Measurements from ENCODE around the gene DDX20.

DDX20 gene

GRCh38 chr1:111801071-111801850, 45.6 kb downstream of the DDX20 start:
- peaks cover 20% of the 10 kb centered on the region for H3K27me3 ChIP-seq
- H3K4me1 ChIP-seq (ENCODE audit: control insufficient read depth in 1 of 2, insufficient read depth in 1 of 2, low read depth in 1 of 2, low read length in 1 of 2), result no peaks in the 10 kb centered on the region
- no peaks in the 10 kb centered on the region for H3K36me3 ChIP-seq
- no peak overlapping the region for H3K4me3 ChIP-seq (ENCODE audit: low read depth in 1 of 2, low read length in 1 of 2)
- H3K9me3 ChIP-seq, result no peaks in the 10 kb centered on the region
- H3K27ac ChIP-seq, result no peak overlapping the region
- no peak for TF ChIP-seq CTCF (IDR thresholded peaks at IDR 0.05)

GRCh38 chr1:111802110-111802509, 46.4 kb downstream of the DDX20 start:
- Histone ChIP-seq H3K36me3 (no peaks in the 10 kb centered on the region), H3K9me3 (no peaks in the 10 kb centered on the region), H3K4me3 (ENCODE audit: low read depth in 1 of 2, low read length in 1 of 2) (no peak overlapping the region), H3K27ac (no peak overlapping the region), H3K4me1 (ENCODE audit: control insufficient read depth in 1 of 2, insufficient read depth in 1 of 2, low read depth in 1 of 2, low read length in 1 of 2) (no peaks in the 10 kb centered on the region), H3K27me3 (peaks cover 14% of the 10 kb centered on the region)
- no peak for TF ChIP-seq CTCF (IDR thresholded peaks at IDR 0.05)

GRCh38 chr1:111802984-111803383, 47.3 kb downstream of the DDX20 start:
- H3K4me3 ChIP-seq (ENCODE audit: low read depth in 1 of 2, low read length in 1 of 2), result no peak overlapping the region
- H3K27ac ChIP-seq, result no peak overlapping the region
- no peak for TF ChIP-seq CTCF (IDR thresholded peaks at IDR 0.05)
- peaks cover 10% of the 10 kb centered on the region for H3K27me3 ChIP-seq
- H3K4me1 ChIP-seq (ENCODE audit: control insufficient read depth in 1 of 2, insufficient read depth in 1 of 2, low read depth in 1 of 2, low read length in 1 of 2), result no peaks in the 10 kb centered on the region
- no peaks in the 10 kb centered on the region for H3K9me3 ChIP-seq
- no peaks in the 10 kb centered on the region for H3K36me3 ChIP-seq

- H3K4me1 ChIP-seq (ENCODE audit: control insufficient read depth in 1 of 2, insufficient read depth in 1 of 2, low read depth in 1 of 2, low read length in 1 of 2), result no peaks in the 10 kb centered on the region
- no peak overlapping the region for H3K4me3 ChIP-seq (ENCODE audit: low read depth in 1 of 2, low read length in 1 of 2)
- no peak overlapping the region for H3K27ac ChIP-seq
- peaks cover 10% of the 10 kb centered on the region for H3K27me3 ChIP-seq
- no peaks in the 10 kb centered on the region for H3K9me3 ChIP-seq
- H3K36me3 ChIP-seq, result no peaks in the 10 kb centered on the region
- TF ChIP-seq CTCF (IDR thresholded peaks at IDR 0.05), result no peak
Measured at GRCh38 chr1:111803951-111804350, 48.2 kb downstream of the DDX20 start.

- Histone ChIP-seq H3K9me3 (no peaks in the 10 kb centered on the region), H3K4me3 (ENCODE audit: low read depth in 1 of 2, low read length in 1 of 2) (no peak overlapping the region), H3K27ac (no peak overlapping the region), H3K36me3 (no peaks in the 10 kb centered on the region), H3K4me1 (ENCODE audit: control insufficient read depth in 1 of 2, insufficient read depth in 1 of 2, low read depth in 1 of 2, low read length in 1 of 2) (no peaks in the 10 kb centered on the region), H3K27me3 (peaks cover 10% of the 10 kb centered on the region)
- TF ChIP-seq CTCF (IDR thresholded peaks at IDR 0.05), result no peak
Measured at GRCh38 chr1:111804776-111805175, 49.1 kb downstream of the DDX20 start.

All from neutrophil (primary cell).